Activated CD8-positive, alpha-beta memory T cell treated with anti-CD3 and anti-CD28 coated beads, Interleukin-2, amount 50 U/mL, for 24 hours (primary cell): ENCODE data around the gene RAP1B.

Source experiments
- DNase-seq: peaks from one replicate; pipeline ENCODE4 v3.0.0-alpha.2; 2020; ENCODE audit errors: extremely low read depth

The RAP1B gene

GRCh38 chr12:68699486-68699885 is 88.8 kb downstream of the RAP1B start:
- DNase-seq: no peak
